Stimulated activated naive CD4-positive, alpha-beta T cell treated with Interleukin-2 at 50 U/mL for 16 hours (primary cell): ENCODE data around the gene CNKSR3.

Experiments used
- DNase-seq: peaks from one replicate; lab custom pipeline; 2025; lab: John Stamatoyannopoulos, UW

CNKSR3 gene

DNA sequence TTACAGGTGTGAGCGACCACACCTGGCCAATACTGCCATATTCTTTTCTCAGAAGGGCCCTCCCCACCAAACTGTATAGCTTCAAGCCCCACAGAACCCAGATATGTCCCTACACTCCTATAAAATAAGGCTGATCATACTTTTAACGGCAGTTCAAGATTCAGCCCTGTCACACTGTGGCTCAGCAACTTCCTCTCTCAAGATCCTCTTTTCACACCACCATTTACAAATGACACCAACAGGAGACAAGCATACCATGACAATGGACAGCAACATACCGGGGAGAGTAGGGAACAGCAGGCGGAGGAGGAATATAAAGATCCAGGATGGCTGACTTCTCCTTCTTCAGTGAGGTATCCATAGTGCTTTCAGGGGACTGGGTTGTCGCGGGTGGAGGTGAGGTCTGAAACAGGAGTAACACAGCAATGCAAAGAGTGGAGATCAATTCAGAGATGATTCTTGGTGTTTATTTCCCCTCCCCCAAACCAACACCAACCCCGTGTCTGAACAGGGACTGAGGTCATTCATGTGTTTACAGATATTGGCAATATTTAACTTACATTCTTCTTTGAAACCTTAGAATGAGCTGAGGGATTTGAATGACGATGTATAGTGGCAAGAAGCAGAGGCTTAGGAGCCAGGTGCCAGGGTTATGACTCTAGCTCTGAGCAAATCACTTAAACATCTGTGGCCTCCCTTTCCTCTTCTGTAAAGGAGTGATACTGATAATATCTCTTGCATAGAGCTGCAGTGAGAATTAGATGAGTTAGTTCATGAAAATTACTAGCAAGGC, 96.3 kb downstream of the CNKSR3 start:
- DNase-seq = no peak

DNA sequence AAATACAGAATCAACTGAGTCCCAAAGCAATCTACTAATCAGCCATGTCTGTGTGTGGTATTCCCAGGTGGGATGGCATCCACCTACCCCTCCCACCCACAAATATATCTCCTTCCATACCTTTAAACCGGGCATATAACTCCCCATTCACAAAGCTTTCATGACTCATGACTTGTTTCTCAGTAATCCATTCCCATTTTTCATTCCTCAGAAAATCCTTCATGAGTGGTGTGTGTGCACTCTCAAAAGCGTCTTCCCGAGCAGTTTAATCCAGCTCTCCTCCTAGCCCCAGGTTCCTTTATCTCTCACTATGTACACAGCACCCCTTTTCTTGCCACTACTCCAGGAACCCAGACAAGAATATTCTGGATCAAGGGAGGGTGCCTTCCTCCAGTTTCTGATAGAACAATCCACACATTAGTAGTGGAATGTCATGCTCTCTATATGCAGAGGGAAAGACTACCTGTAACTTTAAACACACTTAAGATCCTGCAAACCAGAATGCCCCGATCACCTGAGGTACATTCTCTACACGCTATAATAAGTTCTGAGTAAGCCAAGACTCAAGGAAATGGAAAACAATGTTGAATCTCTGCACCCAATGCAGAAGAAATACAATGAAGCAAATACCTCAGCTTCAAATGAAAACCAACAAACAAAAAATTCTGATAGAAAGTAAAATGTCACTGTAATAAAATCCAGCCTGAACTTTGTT, 98.2 kb downstream of the CNKSR3 start:
- no peak for DNase-seq

DNA sequence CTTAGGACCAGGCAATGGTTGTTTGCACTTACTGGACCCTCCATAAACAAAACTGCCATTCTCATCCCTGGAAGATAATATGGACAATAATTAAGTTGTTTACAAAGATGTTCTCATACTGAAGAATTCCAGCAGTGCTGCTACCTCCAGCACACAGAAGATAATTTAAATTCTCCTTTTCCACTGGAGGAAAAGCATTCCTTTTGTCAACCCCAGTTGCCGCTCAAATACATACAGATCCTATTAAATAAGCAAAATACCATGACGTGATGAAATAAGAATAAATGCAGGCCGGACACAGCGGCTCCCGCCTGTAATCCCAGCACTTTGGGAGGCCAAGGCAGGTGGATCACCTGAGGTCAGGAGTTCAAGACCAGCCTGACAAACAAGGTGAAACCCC, 99.4 kb downstream of the CNKSR3 start:
- DNase-seq = no peak

DNA sequence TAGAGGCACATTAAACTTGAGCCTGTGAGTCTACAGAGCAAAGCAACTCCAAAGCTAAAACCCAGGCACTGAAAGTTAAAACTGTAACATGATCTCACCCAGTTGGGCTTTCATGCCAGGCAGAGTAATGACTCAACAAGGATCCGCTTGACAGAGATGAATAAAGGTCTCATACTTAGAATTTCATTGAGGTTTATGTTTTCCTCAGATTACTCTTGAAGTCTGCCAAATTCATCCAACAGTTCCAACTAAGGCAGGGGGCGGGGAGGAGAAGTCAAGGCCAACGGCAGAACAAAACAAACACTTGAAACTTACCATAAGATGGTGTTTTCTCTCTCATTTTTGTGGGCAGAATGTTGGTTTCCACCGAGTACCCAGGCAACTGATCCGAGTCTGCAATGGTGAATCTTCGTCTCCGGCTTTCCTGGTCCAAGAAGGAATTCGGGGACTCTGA, 99.8 kb downstream of the CNKSR3 start:
- DNase-seq = peak; percentile 20

DNA sequence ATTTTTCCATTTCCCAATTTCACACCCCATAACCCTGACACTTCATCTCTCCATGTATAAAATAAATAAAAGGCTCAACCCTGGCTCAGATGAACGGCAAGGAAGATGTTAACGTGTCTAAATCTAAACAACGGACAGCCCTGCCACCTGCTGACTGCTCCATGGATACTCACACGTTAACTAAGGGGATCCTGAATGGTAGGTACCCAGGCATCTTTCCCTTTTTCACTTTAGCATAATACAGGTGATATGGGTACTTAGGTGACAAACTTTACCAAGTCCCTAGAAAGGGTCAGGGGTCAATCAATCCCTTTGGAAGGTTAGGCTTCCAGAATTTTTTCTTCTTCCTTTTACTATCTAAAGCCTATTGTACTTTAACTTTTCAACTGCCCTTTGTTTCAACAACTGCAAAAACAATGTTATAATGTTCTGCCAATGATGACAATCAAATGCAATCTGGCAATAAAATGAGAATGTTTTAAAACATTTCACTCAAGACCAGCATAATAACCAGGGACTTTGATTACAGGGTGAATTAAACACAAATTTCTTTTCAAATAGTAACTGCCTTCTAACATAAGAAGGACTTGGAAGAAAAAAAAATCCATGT, 101.5 kb downstream of the CNKSR3 start:
- DNase-seq = no peak

DNA sequence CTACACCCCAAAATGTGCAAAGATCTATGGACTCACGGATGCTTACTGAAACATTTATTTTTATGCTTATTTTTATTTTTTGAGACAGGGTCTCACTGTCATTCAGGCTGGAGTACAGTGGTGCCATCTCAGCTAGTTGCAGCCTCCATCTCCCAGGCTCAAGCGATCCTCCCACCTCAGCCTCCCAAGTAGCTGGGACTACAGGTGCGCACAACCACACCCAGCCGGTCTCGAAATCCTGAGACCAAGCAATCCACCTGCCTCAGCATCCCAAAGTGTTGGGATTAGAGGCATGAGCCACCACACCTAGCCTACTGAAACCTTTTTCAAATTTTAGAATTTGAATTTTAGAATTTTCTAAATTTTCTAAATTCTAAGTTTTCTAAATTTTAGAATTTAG, 103.0 kb downstream of the CNKSR3 start:
- DNase-seq = no peak

DNA sequence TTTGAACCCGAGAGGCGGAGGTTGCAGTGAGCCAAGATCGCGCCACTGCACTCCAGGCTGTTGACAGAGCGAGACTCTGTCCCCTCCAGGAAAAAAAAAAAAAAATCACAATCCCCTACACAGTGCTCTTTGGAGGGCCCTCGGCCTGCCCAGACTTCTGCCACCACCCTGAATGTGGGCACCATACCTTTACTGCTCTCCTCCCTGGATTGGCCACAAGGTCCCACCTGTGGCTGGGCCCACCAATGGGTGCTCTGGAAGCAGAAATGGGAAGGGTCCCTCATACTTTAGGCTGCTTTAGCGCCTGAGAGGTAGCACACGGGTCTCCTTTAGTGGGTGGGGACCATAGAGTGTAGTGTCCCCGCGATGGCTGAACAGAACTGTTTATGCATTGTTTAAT, 103.6 kb downstream of the CNKSR3 start:
- DNase-seq = no peak

DNA sequence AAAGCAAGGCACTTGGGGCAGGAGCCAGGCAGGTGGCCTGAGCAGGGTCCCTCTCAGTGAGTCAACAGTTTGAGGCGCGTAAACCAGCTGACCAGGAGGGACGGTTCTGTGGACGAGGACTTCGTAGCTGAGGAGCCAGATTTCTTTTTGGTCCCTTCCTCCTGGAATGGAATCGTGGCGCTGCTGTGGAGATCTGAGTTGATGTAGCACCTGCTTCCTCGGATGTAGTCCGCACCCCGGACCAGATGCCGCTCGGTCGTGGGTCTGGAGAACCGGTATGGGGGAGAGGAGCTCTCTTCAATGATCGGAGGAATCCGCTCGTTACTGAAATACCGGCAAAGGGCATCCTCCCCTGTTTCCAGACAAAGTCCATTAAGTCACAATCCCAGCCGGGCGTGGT, 104.2 kb downstream of the CNKSR3 start:
- no peak for DNase-seq

DNA sequence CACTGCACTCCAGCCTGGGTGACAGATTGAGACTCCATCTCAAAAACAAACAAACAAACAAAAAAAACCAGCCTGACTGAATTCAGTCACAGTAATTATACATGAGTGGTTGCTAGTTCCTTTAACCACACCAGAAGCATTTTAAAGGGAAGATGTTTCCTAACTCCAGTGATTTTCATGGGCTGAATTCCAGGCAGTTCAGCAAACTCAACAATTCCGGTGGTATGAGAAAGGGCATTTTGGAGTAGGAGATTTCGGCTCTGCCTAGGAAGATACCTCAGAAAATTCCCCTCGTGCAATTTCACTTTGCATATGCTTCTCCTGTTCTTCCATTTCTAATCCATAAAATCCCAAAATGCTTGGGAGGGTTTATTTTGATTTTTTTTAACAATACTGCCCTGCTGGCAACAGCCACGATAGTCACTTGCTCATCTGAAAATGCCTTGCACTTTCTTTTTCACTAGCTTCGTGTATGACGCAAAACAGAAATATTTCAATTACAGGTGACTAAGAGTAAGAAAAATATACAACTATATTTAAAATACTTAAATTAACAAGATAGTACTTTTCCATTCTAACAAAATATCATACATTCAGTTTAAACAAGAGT, 105.6 kb downstream of the CNKSR3 start:
- DNase-seq = no peak

DNA sequence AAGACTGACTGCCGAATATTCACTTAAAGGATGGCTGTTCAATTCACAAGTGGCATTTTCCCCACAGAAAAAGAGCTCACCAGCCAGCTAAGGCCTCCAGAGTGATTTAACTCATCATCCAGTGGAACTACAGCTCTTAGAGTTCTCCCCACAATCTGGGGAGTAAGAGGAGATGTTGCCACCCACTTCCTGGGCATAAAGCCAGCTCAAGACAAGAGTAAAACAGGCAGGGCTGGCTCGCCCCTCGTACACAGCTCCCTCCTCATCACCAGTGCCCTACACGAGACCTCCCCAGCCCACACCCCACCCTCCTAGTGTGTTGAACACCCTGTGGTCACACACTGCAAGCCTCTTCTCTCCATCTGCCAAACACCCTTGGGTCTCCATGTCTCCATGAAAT, 106.7 kb downstream of the CNKSR3 start:
- DNase-seq = no peak

DNA sequence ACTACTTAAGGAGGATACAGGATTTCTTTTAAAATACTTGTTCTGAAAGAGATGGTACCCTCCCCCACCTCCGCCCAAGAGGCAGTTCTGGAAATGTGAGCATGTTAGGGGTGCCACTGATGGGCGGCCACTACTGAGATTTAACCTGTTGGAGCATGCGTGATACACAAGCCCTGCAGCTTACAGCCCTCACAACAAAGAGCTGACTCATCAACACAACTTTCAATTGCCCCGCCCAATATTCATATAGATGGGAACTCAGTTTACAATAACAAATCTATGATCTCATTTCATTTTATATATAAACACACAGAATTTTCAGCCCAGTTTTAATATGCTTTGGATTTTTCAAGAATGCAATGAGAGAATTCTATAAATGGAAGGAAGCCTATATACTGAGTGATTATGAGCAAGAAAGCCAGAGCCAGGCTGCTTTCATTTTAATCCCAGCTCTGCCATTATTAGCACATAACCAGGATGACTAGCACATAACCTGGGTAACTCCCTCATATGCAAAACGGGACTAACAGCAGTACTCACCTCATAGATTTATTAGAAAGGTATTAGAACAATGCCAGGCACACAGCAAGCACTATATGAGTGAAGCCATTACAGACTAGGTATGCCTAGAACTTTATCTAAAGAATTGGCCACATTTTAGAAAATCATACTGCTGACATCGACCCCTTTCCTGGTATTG, 108.3 kb downstream of the CNKSR3 start:
- DNase-seq = no peak

DNA sequence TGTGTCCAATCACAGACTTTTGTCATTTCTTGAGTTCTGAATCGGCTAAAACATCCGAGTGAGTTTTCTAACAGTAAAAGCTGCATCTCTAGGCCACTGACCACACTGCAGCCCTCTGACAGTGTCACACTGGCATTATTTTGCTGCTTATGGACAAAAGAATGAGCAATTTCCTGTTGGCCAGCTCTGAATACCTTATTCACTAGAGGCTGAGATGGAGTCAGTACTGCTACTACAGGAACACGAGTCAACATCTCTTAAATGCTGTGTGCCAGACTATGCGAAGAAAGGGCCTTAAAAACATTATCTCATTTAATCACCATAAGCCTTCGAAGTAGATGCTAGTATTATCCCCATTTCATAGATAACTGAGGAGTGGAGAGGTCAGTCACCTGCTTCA, 111.4 kb downstream of the CNKSR3 start:
- no peak for DNase-seq

DNA sequence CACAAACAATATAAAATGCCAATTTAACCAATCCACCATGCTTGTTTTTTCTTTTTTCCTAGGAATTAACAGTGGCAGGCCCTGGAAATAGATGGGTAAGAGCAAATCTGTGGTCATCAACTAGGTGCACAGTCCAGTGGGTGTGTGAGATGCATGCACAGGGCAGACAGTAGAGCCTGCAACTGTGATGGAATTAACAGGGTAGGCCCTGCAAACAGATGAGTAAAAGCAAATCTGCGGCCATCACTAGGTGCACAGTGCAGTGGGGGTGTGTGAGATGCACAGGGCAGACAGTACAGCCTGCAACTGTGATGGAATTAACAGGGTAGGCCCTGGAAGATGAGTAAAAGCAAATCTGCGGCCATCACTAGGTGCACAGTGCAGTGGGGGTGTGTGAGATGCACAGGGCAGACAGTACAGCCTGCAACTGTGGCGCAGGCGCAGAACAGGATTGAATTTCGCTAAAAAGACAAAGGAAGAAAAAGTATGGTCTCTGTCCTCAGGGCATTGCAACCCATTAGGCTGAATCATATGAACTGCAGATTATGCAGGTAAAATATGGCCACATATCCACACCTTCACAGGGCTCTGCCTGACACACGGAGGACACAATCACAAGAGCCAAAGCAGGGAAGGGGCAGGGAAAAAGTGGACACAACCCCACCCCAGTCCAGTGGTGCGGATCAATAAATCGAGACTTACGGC, 112.8 kb downstream of the CNKSR3 start:
- no peak for DNase-seq

DNA sequence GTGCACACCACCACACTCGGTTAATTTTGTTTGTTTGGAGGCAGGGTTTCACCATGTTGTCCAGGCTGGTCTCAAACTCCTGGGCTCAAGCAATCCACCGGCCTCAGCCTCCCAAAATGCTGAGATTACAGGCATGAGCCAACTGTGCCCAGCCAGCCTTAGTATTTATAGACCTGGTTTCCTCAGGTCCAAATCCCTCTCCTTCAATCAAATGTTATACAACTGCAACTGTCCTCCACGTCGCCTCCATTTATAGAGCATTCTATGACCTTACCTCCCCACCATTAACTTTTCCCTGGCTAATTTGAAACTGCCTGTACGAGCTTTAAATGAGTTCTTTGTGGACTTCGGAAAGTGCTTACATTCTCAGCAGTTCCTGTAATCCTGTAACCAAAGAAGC, 114.6 kb downstream of the CNKSR3 start:
- DNase-seq = no peak

DNA sequence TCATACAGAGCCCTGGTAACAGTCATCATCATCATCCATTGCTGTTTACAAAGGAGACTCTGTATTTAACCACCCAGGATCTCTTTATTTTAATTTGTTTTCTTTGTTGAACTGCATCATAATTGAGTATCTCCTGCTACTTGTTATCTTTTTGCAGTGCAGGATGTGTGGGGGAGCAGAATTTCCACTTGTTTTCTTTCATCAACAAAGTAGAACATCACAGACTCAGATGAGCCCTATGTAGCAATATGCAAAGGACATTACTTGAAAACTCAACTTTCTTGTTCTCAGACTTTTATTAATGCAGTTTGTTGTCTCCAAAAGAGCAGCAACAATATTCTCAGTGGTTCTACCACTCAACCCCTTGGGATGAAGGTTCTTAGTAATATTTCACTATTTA, 115.2 kb downstream of the CNKSR3 start:
- DNase-seq = no peak

DNA sequence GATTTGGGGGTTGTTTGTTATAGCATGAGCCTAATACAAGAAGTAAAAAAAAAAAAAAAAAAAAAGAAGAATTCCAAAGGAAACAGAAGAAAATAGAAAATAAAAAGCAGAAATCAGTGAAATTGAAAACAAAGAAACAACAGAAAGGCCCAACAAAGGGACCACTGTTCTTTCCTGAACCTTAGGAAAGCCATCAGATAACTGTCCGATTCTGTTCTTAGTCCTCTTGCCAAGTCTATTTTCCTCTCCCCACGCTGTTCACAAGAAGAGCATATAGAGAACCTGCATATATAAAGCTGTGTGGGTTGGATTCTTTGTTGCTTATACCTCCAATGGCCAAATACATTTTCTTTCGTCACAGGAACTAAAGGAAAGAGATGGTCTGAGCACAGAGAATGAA, 115.9 kb downstream of the CNKSR3 start:
- DNase-seq = no peak

DNA sequence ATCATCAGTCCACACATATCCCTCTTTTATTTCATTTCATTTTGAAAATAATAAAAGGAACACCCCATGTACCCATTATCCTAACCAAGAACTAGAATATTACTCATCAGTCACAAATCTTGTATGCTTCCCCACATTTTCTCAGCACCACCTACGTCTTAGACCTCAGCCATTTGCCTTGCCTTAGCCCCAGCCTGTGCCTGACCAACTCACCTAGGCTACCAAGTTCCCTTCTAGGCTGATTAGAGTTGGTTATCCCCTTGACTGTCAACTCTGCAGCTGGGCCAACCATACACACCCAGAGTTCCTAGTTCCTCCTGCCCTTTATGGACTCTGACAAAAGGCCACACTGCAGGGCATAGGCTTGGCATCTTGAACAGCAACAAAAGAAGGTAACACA, 120.5 kb downstream of the CNKSR3 start:
- no peak for DNase-seq

DNA sequence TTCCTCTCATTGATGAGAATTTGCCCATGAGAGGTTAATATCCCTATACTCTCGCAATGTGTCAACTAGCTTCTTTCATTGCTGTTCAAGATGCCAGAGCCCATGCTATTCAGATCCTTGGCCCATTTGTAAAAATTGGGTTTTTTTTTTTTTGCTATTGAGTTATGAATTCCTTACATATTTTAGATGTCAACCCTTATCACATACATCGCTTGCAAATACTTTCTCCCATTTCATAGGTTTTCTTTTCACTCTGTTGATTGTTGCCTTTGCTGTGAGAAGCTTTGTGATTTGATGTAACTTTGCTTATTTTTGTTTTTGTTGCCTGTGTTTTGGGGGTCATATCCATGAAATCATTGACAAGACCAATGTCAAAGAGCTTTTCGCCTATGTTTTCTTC, 121.7 kb downstream of the CNKSR3 start:
- no peak for DNase-seq

DNA sequence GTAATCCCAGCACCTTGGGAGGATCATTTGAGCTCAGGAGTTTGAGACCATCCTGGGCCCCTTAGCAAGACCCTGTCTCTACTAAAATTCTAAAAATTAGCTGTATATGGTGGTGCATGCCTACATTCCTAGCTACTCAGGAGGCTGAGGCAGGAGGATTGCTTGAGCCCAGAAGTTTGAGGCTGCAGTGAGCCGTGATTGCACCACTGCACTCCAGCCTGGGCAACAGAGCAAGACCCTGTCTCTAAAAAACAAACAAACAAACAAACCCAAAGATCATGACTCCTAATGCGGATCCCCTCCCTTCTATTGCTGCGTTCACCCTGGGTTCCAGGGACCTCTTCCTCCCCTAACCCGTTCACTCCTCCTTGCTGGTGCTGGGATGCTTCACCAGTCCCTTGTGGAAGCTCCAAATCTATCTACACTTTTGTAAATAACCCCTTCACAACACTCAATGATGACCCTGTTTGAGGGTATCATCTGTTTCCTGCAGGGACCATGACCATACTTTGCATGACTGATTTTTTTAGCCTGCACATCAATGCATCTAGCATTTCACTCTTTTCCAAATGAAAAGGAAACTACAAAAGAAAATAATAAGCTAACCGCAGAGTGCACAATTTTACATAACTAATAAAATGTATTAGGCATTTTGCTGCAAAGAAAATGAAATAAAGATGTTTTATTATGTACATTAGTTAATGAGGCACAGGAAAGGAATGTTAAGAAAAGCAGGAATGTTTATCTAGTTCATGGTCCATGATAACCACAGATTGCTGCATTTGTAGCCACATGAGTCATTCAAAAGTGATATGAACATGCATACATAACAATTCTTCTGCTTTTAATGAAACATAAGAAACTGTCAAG, 123.4 kb downstream of the CNKSR3 start:
- DNase-seq = no peak

DNA sequence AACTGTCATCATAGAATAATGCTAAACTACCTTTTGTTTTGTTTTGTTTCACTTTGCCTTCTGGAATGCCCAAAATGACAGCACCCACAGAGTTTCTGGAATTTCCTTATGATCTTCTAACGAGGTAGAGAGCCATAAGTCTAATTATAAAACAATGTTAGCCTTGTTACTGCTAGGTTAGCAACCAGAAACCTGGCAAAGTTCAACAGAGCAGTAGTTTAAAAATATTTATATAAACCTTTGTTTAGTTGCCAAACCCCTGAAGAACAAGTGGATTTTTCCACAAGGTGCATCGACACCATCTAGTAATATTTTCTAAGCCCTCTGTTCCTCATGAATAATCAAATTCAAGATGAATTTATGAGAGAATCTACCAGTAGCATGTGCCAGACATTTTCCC, 126.3 kb downstream of the CNKSR3 start:
- no peak for DNase-seq

DNA sequence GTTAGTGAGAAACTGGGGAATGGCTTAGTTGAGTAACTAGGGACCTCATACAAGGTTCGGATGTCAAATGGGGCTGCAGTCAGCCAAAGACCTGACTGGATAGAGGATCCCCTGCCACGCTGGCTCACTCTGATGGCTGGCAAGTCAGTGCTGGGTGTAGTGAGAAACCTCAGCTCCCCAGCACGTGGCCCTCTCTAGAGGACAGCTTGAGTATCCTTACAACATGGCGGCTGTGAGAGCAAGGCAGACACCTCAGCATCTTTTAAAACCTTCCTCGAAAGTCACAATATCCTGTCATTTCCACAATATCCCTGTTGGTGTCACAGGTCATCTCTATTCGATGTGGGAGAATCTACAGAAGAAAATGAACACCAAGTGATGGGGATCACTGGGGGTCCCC, 127.2 kb downstream of the CNKSR3 start:
- DNase-seq = no peak
